Measurements from ENCODE around the gene PRKRA. TPM values are rescaled to one million over a fixed set of nuclear protein-coding genes. Genes with fewer than 3 reads are reported as not detected.
A peak's percentile ranks its signal among the peaks of the same experiment; 100 is the strongest.

Gene PRKRA
- polyA plus RNA-seq, 1 of the 3 experiments (the other 2 are of a cell fraction): 44.3 TPM

DNA sequence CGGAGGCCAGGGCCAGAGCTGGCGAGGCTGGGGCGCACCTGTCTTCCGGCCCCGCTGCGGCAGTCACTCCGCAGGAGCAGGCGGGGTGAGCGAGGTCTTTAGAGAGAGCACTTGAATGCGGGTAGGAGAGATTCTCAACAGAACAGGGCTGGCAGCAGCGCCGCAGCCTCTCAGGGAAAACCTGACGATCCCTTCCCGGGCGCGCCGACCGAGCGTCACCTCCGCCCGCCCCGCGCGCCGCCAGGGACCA lies 526 bp downstream of the PRKRA start (continued):
- TF ChIP-seq, protein P1, sequence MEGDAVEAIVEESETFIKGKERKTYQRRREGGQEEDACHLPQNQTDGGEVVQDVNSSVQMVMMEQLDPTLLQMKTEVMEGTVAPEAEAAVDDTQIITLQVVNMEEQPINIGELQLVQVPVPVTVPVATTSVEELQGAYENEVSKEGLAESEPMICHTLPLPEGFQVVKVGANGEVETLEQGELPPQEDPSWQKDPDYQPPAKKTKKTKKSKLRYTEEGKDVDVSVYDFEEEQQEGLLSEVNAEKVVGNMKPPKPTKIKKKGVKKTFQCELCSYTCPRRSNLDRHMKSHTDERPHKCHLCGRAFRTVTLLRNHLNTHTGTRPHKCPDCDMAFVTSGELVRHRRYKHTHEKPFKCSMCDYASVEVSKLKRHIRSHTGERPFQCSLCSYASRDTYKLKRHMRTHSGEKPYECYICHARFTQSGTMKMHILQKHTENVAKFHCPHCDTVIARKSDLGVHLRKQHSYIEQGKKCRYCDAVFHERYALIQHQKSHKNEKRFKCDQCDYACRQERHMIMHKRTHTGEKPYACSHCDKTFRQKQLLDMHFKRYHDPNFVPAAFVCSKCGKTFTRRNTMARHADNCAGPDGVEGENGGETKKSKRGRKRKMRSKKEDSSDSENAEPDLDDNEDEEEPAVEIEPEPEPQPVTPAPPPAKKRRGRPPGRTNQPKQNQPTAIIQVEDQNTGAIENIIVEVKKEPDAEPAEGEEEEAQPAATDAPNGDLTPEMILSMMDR (IDR thresholded peaks at IDR 0.05): no peak
- TF ChIP-seq TCF12 (IDR thresholded peaks at IDR 0.05) (no peak), NFIC (IDR thresholded peaks at IDR 0.05; ENCODE audit: borderline replicate concordance) (no peak)

DNA sequence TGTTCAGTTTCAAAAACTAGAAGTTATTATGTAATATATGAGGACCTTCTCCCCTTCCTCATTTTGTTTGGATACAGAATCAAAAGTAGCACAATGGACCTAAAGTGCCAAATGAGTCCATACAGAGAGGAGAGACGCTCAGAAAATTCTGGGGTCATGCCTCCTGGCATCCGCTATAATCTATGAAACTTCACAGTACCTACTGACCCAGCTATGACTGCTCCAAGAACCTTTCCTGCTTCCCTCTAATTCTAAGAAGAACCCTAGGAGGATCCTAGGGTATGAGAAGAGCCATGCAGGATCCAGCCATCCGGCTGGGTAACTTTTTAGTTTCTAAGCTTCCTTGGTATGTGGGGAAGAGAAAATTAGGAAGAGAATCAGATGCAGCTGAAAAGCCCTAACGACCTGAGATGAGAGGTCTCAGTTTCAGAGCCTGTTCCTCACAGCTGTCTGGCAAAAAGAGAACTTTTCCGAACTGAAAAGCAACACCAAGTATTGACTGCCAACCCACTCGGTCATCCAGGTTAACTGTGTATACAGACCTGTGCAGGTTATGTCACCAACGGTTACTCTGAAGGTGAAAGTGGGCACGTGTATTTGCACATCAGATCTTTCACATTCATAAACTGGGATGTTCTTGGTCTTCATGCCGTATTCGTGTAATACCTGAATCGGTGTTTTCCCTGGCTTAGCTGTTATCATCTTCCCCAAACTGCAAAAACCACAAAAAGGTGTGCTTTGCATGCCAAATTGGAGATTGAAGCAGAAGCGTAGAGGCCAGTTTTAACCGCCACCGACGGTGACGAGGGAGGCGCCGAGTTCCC lies 1.1 kb downstream of the PRKRA start:
- Histone ChIP-seq H3K27ac (ENCODE audit: low read depth in 2 of 2, low read length in 1 of 2) (peak overlapping the region; percentile 91 to 98; a peak in 3 of 4 replicates), H3K9me2 (no peaks in the 10 kb centered on the region), H3K9ac (peak overlapping the region; percentile 96), H3K79me2 (ENCODE audit: insufficient read depth) (peaks cover 54% of the 10 kb centered on the region), H4K20me1 (ENCODE audit: insufficient read depth) (peaks cover 21% of the 10 kb centered on the region), H3K4me1 (ENCODE audit: control insufficient read depth in 1 of 2, insufficient read depth in 2 of 2, low read depth in 1 of 2, low read length in 1 of 2) (peaks cover 0 to 22% of the 10 kb centered on the region in 2 experiments; a peak in 2 of 4 replicates), H2AFZ (ENCODE audit: low read depth) (peak overlapping the region; percentile 64), H3K27me3 (ENCODE audit: insufficient read depth) (no peaks in the 10 kb centered on the region), H3K36me3 (replicated peaks in 1 of 2; ENCODE audit: control insufficient read depth in 1 of 2, insufficient read depth in 2 of 2, low read length in 1 of 2) (peaks cover 22 to 33% of the 10 kb centered on the region in 2 experiments), H3K9me3 (no peaks in the 10 kb centered on the region), H3K4me3 (ENCODE audit: low read depth in 2 of 2, low read length in 1 of 2) (peak overlapping the region; percentile 97 to 100), H3F3A (replicated peaks; ENCODE audit: insufficient read depth) (peaks cover 4% of the 10 kb centered on the region), H3K4me2 (peak overlapping the region; percentile 99)
- CTCF ChIA-PET: interaction anchor here (4.0 kb wide), 1 partner anchor 35 kb away, joined by 22 read pairs; no protein-coding TSS in a partner anchor
- TF ChIP-seq EP300 (IDR thresholded peaks at IDR 0.05; ENCODE audit: borderline replicate concordance in 1 of 2, low read depth in 1 of 2, low read length in 1 of 2) (no peak), SIN3A (IDR thresholded peaks at IDR 0.05; ENCODE audit: borderline replicate concordance, low read depth, low read length) (no peak), EZH2phosphoT487 (IDR thresholded peaks at IDR 0.05; ENCODE audit: borderline replicate concordance, low read depth) (no peak), TEAD4 (IDR thresholded peaks at IDR 0.05; ENCODE audit: borderline replicate concordance, insufficient read depth) (no peak), ELF1 (IDR thresholded peaks at IDR 0.05) (no peak), NFIC (IDR thresholded peaks at IDR 0.05; ENCODE audit: borderline replicate concordance) (no peak), YY1 (IDR thresholded peaks at IDR 0.05; ENCODE audit: low read depth) (no peak; the same call in 1 of the 2 replicates), TAF1 (IDR thresholded peaks at IDR 0.05; ENCODE audit: borderline replicate concordance, low read depth, low read length) (no peak)
- TF ChIP-seq, protein P2, sequence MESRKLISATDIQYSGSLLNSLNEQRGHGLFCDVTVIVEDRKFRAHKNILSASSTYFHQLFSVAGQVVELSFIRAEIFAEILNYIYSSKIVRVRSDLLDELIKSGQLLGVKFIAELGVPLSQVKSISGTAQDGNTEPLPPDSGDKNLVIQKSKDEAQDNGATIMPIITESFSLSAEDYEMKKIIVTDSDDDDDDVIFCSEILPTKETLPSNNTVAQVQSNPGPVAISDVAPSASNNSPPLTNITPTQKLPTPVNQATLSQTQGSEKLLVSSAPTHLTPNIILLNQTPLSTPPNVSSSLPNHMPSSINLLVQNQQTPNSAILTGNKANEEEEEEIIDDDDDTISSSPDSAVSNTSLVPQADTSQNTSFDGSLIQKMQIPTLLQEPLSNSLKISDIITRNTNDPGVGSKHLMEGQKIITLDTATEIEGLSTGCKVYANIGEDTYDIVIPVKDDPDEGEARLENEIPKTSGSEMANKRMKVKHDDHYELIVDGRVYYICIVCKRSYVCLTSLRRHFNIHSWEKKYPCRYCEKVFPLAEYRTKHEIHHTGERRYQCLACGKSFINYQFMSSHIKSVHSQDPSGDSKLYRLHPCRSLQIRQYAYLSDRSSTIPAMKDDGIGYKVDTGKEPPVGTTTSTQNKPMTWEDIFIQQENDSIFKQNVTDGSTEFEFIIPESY (IDR thresholded peaks at IDR 0.05; ENCODE audit: borderline replicate concordance, low read depth): no peak
- TF ChIP-seq, protein P1 (IDR thresholded peaks at IDR 0.05): no peak
- no peak for DNase-seq
- POLR2A ChIA-PET: interaction anchor here (1.2 to 1.8 kb wide), 2 partner anchors 29 to 36 kb away, joined by 4 to 8 read pairs; no protein-coding TSS in a partner anchor
- 7% methylated on average over 16 of the region's 18 CpGs for WGBS (ENCODE audit: low lambda C conversion rate)

All from SK-N-SH (cell line).